ENCODE results near the gene PHACTR3.
"Not testable (repeated sequence)": the region's sequence is repeated elsewhere in the genome, so short reads cannot be mapped to it uniquely, and the experiment has no call there.

PHACTR3 gene

GRCh38 chr20:59835448-59836395 is 231.4 kb downstream of the PHACTR3 start:
- no peak for DNase-seq

- DNase-seq: no peak
Measured at GRCh38 chr20:59836767-59837166, 232.4 kb downstream of the PHACTR3 start.

DNA sequence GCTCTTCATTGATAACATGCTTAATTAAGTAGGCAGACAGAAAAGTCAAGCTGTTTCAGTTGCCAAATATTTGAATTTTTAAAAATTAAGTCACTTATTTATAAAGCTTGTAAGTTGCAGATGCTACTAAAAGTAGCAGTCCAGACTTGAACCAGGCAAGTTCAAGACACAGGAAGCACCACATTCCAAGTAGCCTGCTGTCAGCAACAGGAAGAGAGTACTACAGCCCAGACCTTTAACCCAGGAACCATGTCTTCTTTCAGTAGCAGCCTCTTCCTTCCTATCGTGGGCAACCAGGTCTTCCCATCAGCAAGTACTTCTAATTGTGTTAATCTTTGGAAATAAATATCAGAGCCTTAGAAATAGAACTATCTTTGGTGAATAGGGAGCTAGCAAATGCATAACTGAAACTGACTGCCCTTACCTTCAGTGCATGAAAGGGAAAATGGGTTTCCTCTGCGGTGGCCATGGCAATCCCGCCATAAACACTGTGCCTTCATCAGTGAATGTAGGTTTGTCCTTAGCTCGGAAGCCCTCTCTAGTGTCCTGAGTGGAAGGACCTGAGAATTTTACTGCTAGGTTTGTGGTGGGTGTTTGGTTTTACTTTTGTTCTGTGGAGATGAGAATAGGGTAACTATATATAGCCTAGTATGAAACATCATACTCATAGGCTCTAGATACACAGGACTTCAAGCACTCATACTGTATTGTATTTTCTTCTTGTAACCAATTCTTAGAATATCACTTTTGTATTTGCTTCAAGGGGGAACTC is 233.5 kb downstream of the PHACTR3 start:
- no peak for DNase-seq

DNA sequence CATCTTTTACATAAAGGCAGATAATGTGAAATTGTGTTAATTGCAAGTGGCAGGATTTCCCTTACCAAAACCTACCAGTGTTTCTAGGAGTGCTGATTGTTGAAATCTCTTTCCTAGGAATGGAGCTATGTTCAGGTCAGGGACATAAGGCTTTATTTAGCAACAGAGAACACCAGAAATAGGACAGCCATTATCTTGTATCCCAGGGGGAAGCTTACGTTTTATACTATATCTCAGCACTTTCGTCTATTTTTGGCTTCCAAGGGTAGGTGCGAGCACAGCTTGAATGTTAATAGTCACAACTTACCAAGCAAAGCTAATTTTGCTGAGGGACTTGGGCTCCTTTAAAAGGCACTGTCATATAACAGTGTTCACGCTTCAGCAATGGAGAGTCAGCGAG is 235.1 kb downstream of the PHACTR3 start:
- DNase-seq: no peak

- no peak for DNase-seq
Measured at GRCh38 chr20:59845472-59845871, 241.1 kb downstream of the PHACTR3 start.

DNA sequence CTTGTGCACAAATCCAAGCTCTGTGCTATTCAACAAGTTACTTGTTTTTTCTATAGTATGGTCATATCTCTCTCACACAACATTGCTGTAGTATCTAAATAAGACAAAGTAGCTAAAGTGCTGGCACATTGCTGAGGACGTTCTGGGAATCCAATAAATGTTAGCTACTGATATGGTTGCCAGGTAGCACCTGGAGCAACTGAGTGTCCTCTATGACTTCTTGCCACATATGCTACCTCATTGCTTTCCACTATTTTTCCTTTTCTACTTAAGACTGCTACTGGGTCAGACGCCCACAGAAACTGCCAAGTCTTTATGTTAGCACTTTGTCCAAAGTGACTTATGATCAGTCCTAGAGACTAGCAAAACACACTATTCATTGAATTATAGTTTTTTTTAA is 243.8 kb downstream of the PHACTR3 start:
- no peak for DNase-seq

GRCh38 chr20:59850018-59850641 is 245.8 kb downstream of the PHACTR3 start:
- DNase-seq: no peak

DNA sequence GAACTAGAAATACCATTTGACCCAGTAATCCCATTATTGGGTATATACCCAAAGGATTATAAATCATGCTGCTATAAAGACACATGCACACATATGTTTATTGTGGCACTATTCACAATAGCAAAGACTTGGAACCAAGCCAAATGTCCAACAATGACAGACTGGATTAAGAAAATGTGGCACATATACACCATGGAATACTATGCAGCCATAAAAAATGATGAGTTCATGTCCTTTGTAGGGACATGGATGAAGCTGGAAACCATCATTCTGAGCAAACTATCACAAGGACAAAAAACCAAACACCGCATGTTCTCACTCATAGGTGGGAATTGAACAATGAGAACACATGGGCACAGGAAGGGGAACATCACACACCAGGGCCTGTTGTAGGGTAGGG is 252.2 kb downstream of the PHACTR3 start:
- DNase-seq: not testable (repeated sequence)

DNA sequence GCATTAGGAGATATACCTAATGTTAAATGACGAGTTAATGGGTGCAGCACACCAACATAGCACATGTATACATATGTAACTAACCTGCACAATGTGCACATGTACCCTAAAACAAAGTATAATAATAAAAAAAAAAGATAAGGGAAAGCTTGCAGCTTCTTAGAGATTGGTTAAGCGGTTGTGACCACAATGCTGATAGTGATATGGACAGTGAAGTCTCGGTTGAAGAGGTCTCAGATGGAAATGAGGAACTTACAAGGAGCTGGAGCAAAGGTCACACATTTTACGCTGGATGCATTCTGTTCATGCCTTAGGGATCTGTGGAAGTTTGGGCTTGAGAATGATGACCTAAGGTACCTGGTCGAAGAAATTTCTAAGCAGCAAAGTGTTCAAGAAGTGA is 252.6 kb downstream of the PHACTR3 start:
- DNase-seq: not testable (repeated sequence)

GRCh38 chr20:59857966-59858365 is 253.6 kb downstream of the PHACTR3 start:
- DNase-seq: no peak

GRCh38 chr20:59858425-59858824 is 254.1 kb downstream of the PHACTR3 start:
- no peak for DNase-seq

- no peak for DNase-seq
Measured at GRCh38 chr20:59861401-59861800, 257.1 kb downstream of the PHACTR3 start.

GRCh38 chr20:59863058-59863457 is 258.7 kb downstream of the PHACTR3 start:
- no peak for DNase-seq

DNA sequence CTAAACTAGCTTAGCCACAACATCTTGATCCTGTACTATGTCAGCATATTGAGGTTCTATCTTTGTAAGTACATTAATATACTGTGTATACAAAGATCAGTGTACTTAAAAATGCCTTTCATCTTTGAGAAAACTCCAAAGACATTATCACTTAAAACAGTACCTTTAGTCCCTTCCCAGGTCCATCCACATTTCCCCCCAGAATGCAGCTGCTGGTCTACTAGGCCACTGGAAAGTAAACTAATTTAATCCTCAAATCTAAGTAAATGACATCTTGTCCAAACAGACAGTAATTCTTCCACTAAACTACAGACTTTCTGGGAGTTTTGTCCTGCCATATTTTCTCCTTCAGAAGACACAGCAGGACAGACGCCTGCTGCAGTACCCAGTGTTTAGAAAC is 260.4 kb downstream of the PHACTR3 start:
- DNase-seq: no peak

- DNase-seq: no peak
Measured at GRCh38 chr20:59866338-59866737, 262.0 kb downstream of the PHACTR3 start.

GRCh38 chr20:59871096-59871495 is 266.8 kb downstream of the PHACTR3 start:
- DNase-seq: no peak

- DNase-seq: no peak
Measured at GRCh38 chr20:59873409-59873808, 269.1 kb downstream of the PHACTR3 start.

- no peak for DNase-seq
Measured at GRCh38 chr20:59880198-59880597, 275.9 kb downstream of the PHACTR3 start.

DNA sequence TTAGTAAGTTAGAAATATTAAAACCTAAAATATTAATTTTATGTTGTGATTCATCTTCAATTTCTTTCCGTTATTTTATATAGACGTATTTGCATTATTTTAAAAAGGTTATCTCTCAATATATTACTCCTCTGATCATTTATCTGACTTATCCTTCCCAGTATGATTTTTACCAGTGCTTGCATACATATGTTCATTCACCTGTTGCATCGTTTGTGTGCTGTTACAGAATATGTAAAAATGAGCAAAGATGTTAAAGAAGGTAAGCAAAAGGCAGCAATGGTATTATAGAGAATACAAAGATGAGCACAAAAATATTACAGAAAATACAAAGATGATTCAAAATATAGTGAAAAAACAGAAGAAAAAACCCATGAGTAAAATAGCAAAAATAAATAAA is 280.2 kb downstream of the PHACTR3 start:
- DNase-seq: no peak

DNA sequence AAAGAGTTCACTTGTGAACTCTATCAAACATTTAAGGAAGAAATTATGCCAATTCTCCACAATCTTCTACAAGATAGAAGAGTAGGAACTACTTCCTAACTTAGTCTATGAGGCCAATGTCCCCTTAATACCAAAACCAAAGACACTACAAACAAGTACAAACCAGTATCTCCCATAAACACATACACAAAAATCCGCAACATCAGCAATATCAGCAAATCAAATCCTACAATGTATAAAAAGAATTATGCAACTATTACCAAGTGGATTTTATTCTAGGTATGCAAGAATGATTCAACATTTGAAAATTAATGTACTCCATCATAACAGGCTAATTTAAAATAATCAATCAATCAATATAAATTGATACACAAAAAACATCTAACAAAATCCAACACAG is 283.7 kb downstream of the PHACTR3 start:
- DNase-seq: no peak

DNA sequence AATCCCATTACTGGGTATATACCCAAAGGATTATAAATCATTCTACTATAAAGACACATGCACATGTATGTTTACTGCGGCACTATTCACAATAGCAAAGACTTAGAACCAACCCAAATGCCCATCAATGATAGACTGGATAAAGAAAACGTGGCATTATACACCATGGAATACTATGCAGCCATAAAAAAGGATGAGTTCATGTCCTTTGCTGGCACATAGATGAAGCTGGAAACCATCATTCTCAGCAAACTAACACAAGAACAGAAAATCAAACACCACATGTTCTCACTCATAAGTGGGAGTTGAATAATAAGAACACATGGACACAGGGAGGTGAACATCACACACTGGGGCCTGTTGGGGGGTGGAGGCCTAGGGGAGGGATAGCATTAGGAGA is 285.7 kb downstream of the PHACTR3 start:
- DNase-seq: not testable (repeated sequence)

DNA sequence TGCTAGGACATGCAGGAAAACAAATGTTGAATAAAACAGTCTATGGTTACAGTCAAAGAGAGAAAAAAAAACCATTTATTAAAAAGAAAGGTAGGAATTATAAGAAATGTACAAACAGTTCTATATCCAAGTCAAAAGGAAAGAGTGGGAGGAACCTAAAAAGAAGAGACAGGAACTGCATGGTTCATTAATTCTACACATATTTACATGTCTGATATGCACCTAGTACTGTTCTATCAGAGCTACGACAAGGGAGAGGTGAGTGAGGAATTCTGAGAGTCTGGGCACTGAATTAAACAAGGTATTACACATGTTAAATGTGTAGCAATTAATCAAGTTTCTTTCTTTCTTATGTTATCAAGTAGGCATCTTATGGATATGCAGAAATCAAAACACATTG is 287.2 kb downstream of the PHACTR3 start:
- DNase-seq: no peak

- DNase-seq: no peak
Measured at GRCh38 chr20:59895908-59896307, 291.6 kb downstream of the PHACTR3 start.

All from activated CD8-positive, alpha-beta memory T cell treated with anti-CD3 and anti-CD28 coated beads, Interleukin-2, amount 50 U/mL, for 4 hours (primary cell).